ENCODE results near the gene PPP1R37. TPM values are rescaled to one million over a fixed set of nuclear protein-coding genes. Genes with fewer than 3 reads are reported as not detected.

Gene PPP1R37
- total RNA-seq, 1 experiment from 2014 or later, result 46.4 TPM

DNA sequence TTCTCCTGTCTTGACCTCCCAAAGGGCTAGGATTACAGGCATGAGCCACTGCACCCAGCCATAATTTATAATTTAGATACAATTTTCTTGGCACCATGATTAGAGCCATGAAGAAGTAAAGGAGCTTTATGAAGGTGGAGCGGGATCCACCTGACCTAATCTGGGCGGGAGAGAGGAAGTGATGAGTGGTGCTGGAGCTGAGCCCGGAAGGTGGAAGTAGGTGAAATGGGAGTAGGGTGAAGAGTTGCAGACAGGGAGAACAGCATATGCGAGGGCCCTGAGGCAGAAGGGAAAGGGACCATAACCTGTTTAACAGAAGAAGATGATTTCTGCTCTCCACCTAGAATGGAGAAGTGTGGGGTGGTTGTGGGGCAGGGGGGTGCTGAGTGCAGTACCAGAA, 89.8 kb downstream of the PPP1R37 start:
- peak overlapping the region; percentile 34 for H3K27ac ChIP-seq (ENCODE audit: low read length)
- H3K36me3 ChIP-seq (ENCODE audit: low read depth, low read length), result no peaks in the 10 kb centered on the region
- TF ChIP-seq EZH2 (IDR thresholded peaks at IDR 0.05; ENCODE audit: low read length, unreplicated experiment) (no peak), EZH2phosphoT487 (IDR thresholded peaks at IDR 0.05; ENCODE audit: borderline replicate concordance, low read length) (no peak)
- TF ChIP-seq, protein P1, sequence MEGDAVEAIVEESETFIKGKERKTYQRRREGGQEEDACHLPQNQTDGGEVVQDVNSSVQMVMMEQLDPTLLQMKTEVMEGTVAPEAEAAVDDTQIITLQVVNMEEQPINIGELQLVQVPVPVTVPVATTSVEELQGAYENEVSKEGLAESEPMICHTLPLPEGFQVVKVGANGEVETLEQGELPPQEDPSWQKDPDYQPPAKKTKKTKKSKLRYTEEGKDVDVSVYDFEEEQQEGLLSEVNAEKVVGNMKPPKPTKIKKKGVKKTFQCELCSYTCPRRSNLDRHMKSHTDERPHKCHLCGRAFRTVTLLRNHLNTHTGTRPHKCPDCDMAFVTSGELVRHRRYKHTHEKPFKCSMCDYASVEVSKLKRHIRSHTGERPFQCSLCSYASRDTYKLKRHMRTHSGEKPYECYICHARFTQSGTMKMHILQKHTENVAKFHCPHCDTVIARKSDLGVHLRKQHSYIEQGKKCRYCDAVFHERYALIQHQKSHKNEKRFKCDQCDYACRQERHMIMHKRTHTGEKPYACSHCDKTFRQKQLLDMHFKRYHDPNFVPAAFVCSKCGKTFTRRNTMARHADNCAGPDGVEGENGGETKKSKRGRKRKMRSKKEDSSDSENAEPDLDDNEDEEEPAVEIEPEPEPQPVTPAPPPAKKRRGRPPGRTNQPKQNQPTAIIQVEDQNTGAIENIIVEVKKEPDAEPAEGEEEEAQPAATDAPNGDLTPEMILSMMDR (conservative IDR thresholded peaks at IDR 0.05; ENCODE audit: low read depth, low read length), result no peak
- H3F3A ChIP-seq (ENCODE audit: low read length, unreplicated experiment), result no peaks in the 10 kb centered on the region
- peaks cover 31% of the 10 kb centered on the region for H3K79me2 ChIP-seq (ENCODE audit: low read length)
- no TSS peak for BruUV-seq (replicated peaks)
- DNase-seq (peak; percentile 79), ATAC-seq (no peak)
- H3K4me3 ChIP-seq (ENCODE audit: low read length), result no peak overlapping the region
- H3K4me2 ChIP-seq (ENCODE audit: low read length), result no peak overlapping the region
- peaks cover 16% of the 10 kb centered on the region for H3K4me1 ChIP-seq (ENCODE audit: insufficient read depth, low read length)
- intact Hi-C loops (cut with micrococcal nuclease), result no loop called here
- H2AFZ ChIP-seq (ENCODE audit: low read length), result no peak overlapping the region
- CTCF ChIA-PET, result no interaction called here
- H3K9me2 ChIP-seq (replicated peaks; ENCODE audit: low read length), result no peaks in the 10 kb centered on the region
- H4K20me1 ChIP-seq (ENCODE audit: low read length), result no peaks in the 10 kb centered on the region
- no peaks in the 10 kb centered on the region for H3K27me3 ChIP-seq (ENCODE audit: low read length)
- H3K9me3 ChIP-seq (ENCODE audit: low read length), result no peaks in the 10 kb centered on the region
- no peak overlapping the region for H3K9ac ChIP-seq (ENCODE audit: low read length)
- POLR2A ChIA-PET (ENCODE audit: unreplicated experiment), result interaction anchor here (0.6 kb wide), 1 partner anchor 11 kb away, joined by 4 read pairs; no protein-coding TSS in a partner anchor

DNA sequence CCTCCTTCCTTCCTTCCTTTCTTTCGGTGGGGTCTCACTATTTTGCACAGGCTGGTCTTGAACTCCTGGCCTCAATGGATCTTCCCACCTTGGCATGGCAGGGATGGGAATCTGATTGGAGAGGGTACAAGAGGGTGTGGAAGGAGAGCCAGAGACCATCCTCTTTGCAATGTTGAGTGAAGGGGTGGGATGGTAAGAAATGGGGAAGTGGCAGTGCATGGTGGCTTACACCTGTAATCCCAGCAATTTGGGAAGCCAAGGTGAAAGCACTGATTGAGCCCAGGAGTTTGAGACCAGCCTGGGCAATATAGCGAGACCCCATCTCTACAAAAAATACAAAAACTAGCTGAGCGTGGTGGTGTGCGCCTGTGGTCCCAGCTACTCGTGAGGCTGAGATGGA, 91.1 kb downstream of the PPP1R37 start:
- H3K27me3 ChIP-seq (ENCODE audit: low read length), result no peaks in the 10 kb centered on the region
- peaks cover 16% of the 10 kb centered on the region for H3K4me1 ChIP-seq (ENCODE audit: insufficient read depth, low read length)
- no peaks in the 10 kb centered on the region for H3K9me3 ChIP-seq (ENCODE audit: low read length)
- no peak overlapping the region for H3K27ac ChIP-seq (ENCODE audit: low read length)
- peaks cover 28% of the 10 kb centered on the region for H3K79me2 ChIP-seq (ENCODE audit: low read length)
- DNase-seq (no peak), ATAC-seq (no peak)
- no peak overlapping the region for H3K9ac ChIP-seq (ENCODE audit: low read length)
- H3K9me2 ChIP-seq (replicated peaks; ENCODE audit: low read length), result no peaks in the 10 kb centered on the region
- no peak overlapping the region for H2AFZ ChIP-seq (ENCODE audit: low read length)
- no peak overlapping the region for H3K4me3 ChIP-seq (ENCODE audit: low read length)
- TF ChIP-seq EZH2 (IDR thresholded peaks at IDR 0.05; ENCODE audit: low read length, unreplicated experiment) (no peak), EZH2phosphoT487 (IDR thresholded peaks at IDR 0.05; ENCODE audit: borderline replicate concordance, low read length) (no peak)
- ChIA-PET POLR2A (ENCODE audit: unreplicated experiment) (no interaction called here), CTCF (no interaction called here)
- H3F3A ChIP-seq (ENCODE audit: low read length, unreplicated experiment), result no peaks in the 10 kb centered on the region
- H4K20me1 ChIP-seq (ENCODE audit: low read length), result no peaks in the 10 kb centered on the region
- intact Hi-C loops (cut with micrococcal nuclease), result no loop called here
- no TSS peak for BruUV-seq (replicated peaks)
- no peak overlapping the region for H3K4me2 ChIP-seq (ENCODE audit: low read length)
- H3K36me3 ChIP-seq (ENCODE audit: low read depth, low read length), result no peaks in the 10 kb centered on the region

GRCh38 chr19:45186509-45187334, 93.7 kb downstream of the PPP1R37 start:
- TF ChIP-seq EZH2 (IDR thresholded peaks at IDR 0.05; ENCODE audit: low read length, unreplicated experiment) (no peak), EZH2phosphoT487 (IDR thresholded peaks at IDR 0.05; ENCODE audit: borderline replicate concordance, low read length) (no peak)
- TF ChIP-seq, protein P1 (conservative IDR thresholded peaks at IDR 0.05; ENCODE audit: low read depth, low read length), result no peak
- DNase-seq, result peak; percentile 62

More at GRCh38 chr19:45186509-45187334, 93.7 kb downstream of the PPP1R37 start:
- no peaks in the 10 kb centered on the region for H3K9me2 ChIP-seq (replicated peaks; ENCODE audit: low read length)
- BruUV-seq (replicated peaks), result no TSS peak
- no peak overlapping the region for H2AFZ ChIP-seq (ENCODE audit: low read length)
- no peaks in the 10 kb centered on the region for H3K36me3 ChIP-seq (ENCODE audit: low read depth, low read length)
- H3K9ac ChIP-seq (ENCODE audit: low read length), result no peak overlapping the region
- H3K79me2 ChIP-seq (ENCODE audit: low read length), result peaks cover 2% of the 10 kb centered on the region
- ATAC-seq, result peak; percentile 81
- no peaks in the 10 kb centered on the region for H3K27me3 ChIP-seq (ENCODE audit: low read length)
- no peaks in the 10 kb centered on the region for H3F3A ChIP-seq (ENCODE audit: low read length, unreplicated experiment)
- H4K20me1 ChIP-seq (ENCODE audit: low read length), result no peaks in the 10 kb centered on the region
- no peak overlapping the region for H3K27ac ChIP-seq (ENCODE audit: low read length)
- no peaks in the 10 kb centered on the region for H3K9me3 ChIP-seq (ENCODE audit: low read length)
- POLR2A ChIA-PET (ENCODE audit: unreplicated experiment), result interaction anchor here (0.6 kb wide), 1 partner anchor 9 kb away, joined by 6 read pairs; the partner anchor contains the start of gene TRAPPC6A
- H3K4me1 ChIP-seq (ENCODE audit: insufficient read depth, low read length), result peaks cover 5% of the 10 kb centered on the region
- no peak overlapping the region for H3K4me2 ChIP-seq (ENCODE audit: low read length)
- H3K4me3 ChIP-seq (ENCODE audit: low read length), result no peak overlapping the region
- CTCF ChIA-PET, result interaction anchor here (0.6 kb wide), 1 partner anchor 34 kb away, joined by 4 read pairs; no protein-coding TSS in a partner anchor
- intact Hi-C loops (cut with micrococcal nuclease), result no loop called here

Data from PC-3 (cell line).